Measurements from ENCODE around the gene RASGRP4. TPM values are rescaled to one million over a fixed set of nuclear protein-coding genes. Genes with fewer than 3 reads are reported as not detected.
"Not testable (repeated sequence)": the region's sequence is repeated elsewhere in the genome, so short reads cannot be mapped to it uniquely, and the experiment has no call there.

RASGRP4 gene
- total and polyA plus RNA-seq, 2 experiments from 2014 or later = 0.35 to 0.80 TPM

DNA sequence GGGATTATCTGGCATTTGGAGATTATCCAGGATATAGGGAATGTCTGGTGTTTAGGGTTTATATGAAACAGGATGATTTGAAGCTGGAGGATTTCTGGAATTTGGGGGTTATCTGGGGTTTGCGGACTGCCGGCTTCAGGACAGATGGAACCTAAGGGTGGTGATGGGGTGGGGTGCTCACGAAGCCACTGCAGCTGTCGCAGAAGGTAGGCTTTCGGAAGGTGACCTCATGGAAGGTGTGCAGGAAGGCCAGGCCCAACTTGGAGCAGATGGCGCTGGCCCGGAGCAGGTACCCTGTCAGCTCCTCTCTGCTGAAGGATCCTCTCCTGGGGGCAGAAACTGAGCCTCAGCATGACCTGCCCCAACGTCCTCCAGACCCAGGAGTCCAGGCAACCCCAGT lies 13.5 kb downstream of the RASGRP4 start:
- no peak for TF ChIP-seq CTCF (IDR thresholded peaks at IDR 0.05; ENCODE audit: low read depth, low read length)
- Histone ChIP-seq H3K27ac (no peak overlapping the region), H3K27me3 (no peaks in the 10 kb centered on the region), H3K9me3 (ENCODE audit: low read depth) (no peaks in the 10 kb centered on the region), H3K4me1 (ENCODE audit: low read depth) (peaks cover 6% of the 10 kb centered on the region), H3K36me3 (no peaks in the 10 kb centered on the region), H3K4me3 (no peak overlapping the region)
- no peak for DNase-seq (ENCODE audit: low read depth in 1 of 2, low spot score in 1 of 2)

DNA sequence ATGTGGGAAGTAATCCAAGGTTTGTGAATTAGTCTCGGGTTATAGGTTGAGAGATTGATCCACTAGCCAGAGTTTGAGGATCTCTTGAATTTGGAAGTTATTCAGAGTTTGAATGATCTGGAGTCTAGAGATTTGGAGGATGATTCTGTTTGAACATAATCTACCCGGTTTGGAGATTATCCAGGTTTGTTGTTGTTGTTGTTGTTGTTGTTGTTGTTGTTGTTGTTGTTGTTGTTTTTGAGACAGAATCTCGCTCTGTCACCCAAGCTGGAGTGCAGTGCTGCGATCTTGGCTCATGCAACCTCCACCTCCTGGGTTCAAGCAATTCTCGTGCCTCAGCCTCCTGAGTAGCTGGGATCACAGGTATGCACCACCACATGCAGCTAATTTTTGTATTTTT lies 14.1 kb downstream of the RASGRP4 start:
- H3K4me3 ChIP-seq; H3K27me3 ChIP-seq; H3K9me3 ChIP-seq (ENCODE audit: low read depth); H3K36me3 ChIP-seq; DNase-seq (ENCODE audit: low read depth in 1 of 2, low spot score in 1 of 2); H3K4me1 ChIP-seq (ENCODE audit: low read depth); H3K27ac ChIP-seq: not testable (repeated sequence)

- Histone ChIP-seq H3K27ac (no peak overlapping the region), H3K27me3 (no peaks in the 10 kb centered on the region), H3K4me1 (ENCODE audit: low read depth) (peaks cover 6% of the 10 kb centered on the region), H3K9me3 (ENCODE audit: low read depth) (no peaks in the 10 kb centered on the region), H3K4me3 (no peak overlapping the region), H3K36me3 (no peaks in the 10 kb centered on the region)
- no peak for TF ChIP-seq CTCF (IDR thresholded peaks at IDR 0.05; ENCODE audit: low read depth, low read length)
- no peak for DNase-seq (ENCODE audit: low read depth in 1 of 2, low spot score in 1 of 2)
Observed at GRCh38 chr19:38411041-38411712, 14.8 kb downstream of the RASGRP4 start.

DNA sequence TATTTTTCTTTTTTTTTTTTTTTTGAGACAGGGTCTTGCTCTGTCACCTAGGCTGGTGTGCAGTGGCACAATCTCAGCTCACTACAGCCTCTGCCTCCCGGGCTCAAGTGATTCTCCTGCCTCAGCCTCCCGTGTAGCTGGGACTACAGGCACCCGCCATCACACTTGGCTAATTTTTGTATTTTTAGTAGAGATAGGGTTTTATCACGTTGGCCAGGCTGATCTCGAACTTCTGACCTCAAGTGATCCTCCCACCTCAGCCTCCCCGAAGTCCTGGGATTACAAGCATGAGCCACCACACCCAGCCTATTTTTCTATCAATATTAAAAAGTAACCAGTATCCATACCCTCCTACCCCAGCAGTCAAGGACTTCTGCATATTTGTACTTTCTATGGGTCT lies 15.6 kb downstream of the RASGRP4 start:
- H3K9me3 ChIP-seq (ENCODE audit: low read depth); H3K4me3 ChIP-seq; H3K36me3 ChIP-seq; DNase-seq (ENCODE audit: low read depth in 1 of 2, low spot score in 1 of 2); H3K4me1 ChIP-seq (ENCODE audit: low read depth); H3K27ac ChIP-seq; H3K27me3 ChIP-seq: not testable (repeated sequence)

DNA sequence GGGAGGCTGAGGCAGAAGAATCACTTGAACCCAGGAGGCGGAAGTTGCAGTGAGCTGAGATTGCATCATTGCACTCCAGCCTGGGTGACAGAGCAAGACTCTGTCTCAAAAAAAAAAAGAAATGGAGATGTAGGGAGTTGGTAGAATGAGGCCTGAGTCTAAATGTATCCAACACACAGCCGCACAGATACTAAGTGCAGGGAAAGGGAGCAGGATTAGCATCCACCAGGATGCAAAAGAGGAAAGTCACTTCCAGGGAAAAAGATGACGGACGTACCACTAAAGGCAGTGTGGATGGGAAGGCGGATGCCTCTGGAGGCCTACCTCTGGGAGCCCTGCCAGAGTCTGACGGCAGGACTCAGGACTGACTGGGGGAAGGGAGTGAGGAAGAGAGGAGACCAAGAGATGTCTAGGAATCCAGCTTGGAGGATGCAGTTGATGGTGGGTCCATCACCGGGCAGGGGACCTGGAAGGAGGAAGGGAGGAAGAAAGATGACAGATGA lies 16.3 kb downstream of the RASGRP4 start:
- H3K27ac ChIP-seq = no peak overlapping the region
- TF ChIP-seq CTCF (IDR thresholded peaks at IDR 0.05; ENCODE audit: low read depth, low read length) = no peak

GRCh38 chr19:38405276-38405675 lies 20.7 kb downstream of the RASGRP4 start:
- no peak for TF ChIP-seq CTCF (IDR thresholded peaks at IDR 0.05; ENCODE audit: low read depth, low read length)
- Histone ChIP-seq H3K36me3 (no peaks in the 10 kb centered on the region), H3K4me1 (ENCODE audit: low read depth) (no peaks in the 10 kb centered on the region), H3K9me3 (ENCODE audit: low read depth) (no peaks in the 10 kb centered on the region), H3K27ac (no peak overlapping the region), H3K4me3 (no peak overlapping the region), H3K27me3 (no peaks in the 10 kb centered on the region)
- DNase-seq (ENCODE audit: low read depth in 1 of 2, low spot score in 1 of 2) = no peak

More for the DNA sequence above, 16.3 kb downstream of the RASGRP4 start:
- H3K4me1 ChIP-seq (ENCODE audit: low read depth) = peaks cover 6% of the 10 kb centered on the region
- no peaks in the 10 kb centered on the region for H3K36me3 ChIP-seq
- no peak overlapping the region for H3K4me3 ChIP-seq
- peak in 1 of 2 donors; percentile 79 for DNase-seq (ENCODE audit: low read depth in 1 of 2, low spot score in 1 of 2)
- no peaks in the 10 kb centered on the region for H3K27me3 ChIP-seq
- H3K9me3 ChIP-seq (ENCODE audit: low read depth) = no peaks in the 10 kb centered on the region

Measured in cardiac muscle cell (in vitro differentiated cells and primary cell).